Keratinocyte (primary cell): Measurements from ENCODE around the gene GSDMA. TPM values are rescaled to one million over a fixed set of nuclear protein-coding genes. Genes with fewer than 3 reads are reported as not detected.

Source experiments
- DNase-seq: peaks from one replicate; pipeline ENCODE4 v3.0.0-alpha.2; 2011; ENCODE audit warnings: low read depth, missing footprints, low spot score
- FAIRE-seq: peaks from 2 replicates; lab custom pipeline; 2011; peaks lifted over from hg19 to GRCh38; lab: Jason Lieb, UNC
- H2AFZ ChIP-seq: 2 replicates; pipeline ENCODE4 v1.6.0; 2012; ENCODE audit warnings: low read length, control low read depth, inconsistent platforms; ENCODE audit not compliant: control insufficient read depth
- H3K27ac ChIP-seq: 2 replicates; pipeline ENCODE4 v1.5.1; 2011; ENCODE audit warnings: low read length; ENCODE audit not compliant: control insufficient read depth, insufficient read depth
- H3K27me3 ChIP-seq: 3 replicates; pipeline ENCODE4 v1.6.0; 2011; ENCODE audit warnings: low read length; ENCODE audit not compliant: control insufficient read depth, insufficient read depth; ENCODE audit errors: extremely low read depth
- H3K36me3 ChIP-seq, 2 experiments: 2 replicates in 1 of 2; 3 replicates in 1 of 2; pipeline ENCODE4 v1.5.1; 2011; ENCODE audit warnings: low read length in 2 of 2, mild to moderate bottlenecking in 1 of 2; ENCODE audit not compliant: control insufficient read depth in 2 of 2, insufficient read depth in 2 of 2; ENCODE audit errors: extremely low read depth in 1 of 2
- H3K4me1 ChIP-seq: 3 replicates; pipeline ENCODE4 v1.5.1; 2011; ENCODE audit warnings: low read length; ENCODE audit not compliant: control insufficient read depth, insufficient read depth; ENCODE audit errors: extremely low read depth
- H3K4me2 ChIP-seq: 3 replicates; pipeline ENCODE4 v1.6.0; 2011; ENCODE audit warnings: low read depth, low read length; ENCODE audit not compliant: control insufficient read depth, insufficient read depth; ENCODE audit errors: extremely low read depth
- H3K4me3 ChIP-seq, 3 experiments: fragments of 200-600 bp in 1 of 3; sonication (generic) in 1 of 3; 2 replicates in 2 of 3; 3 replicates in 1 of 3; pipeline ENCODE4 v1.5.1; 2011 to 2016; ENCODE audit warnings: low read length in 3 of 3, mild to moderate bottlenecking in 3 of 3, control low read depth in 2 of 3, inconsistent platforms in 1 of 3, low read depth in 1 of 3, mixed read lengths in 1 of 3, mixed run types in 1 of 3, moderate library complexity in 1 of 3; ENCODE audit not compliant: control insufficient read depth in 2 of 3, insufficient read depth in 2 of 3; ENCODE audit errors: extremely low read depth in 1 of 3
- H3K79me2 ChIP-seq: 2 replicates; pipeline ENCODE4 v1.6.0; 2012; ENCODE audit warnings: low read length; ENCODE audit not compliant: control insufficient read depth, insufficient read depth
- H3K9ac ChIP-seq: 3 replicates; pipeline ENCODE4 v1.6.0; 2011; ENCODE audit warnings: low read length; ENCODE audit not compliant: control insufficient read depth, insufficient read depth; ENCODE audit errors: extremely low read depth
- H3K9me1 ChIP-seq: 3 replicates; pipeline ENCODE4 v1.6.0; 2011; ENCODE audit warnings: low read length; ENCODE audit not compliant: control insufficient read depth, insufficient read depth; ENCODE audit errors: extremely low read depth
- H3K9me3 ChIP-seq: 2 replicates; pipeline ENCODE4 v1.5.1; 2012; ENCODE audit warnings: low read depth, low read length; ENCODE audit not compliant: control insufficient read depth
- H4K20me1 ChIP-seq: 3 replicates; pipeline ENCODE4 v1.6.0; 2011; ENCODE audit warnings: low read length; ENCODE audit not compliant: control insufficient read depth, insufficient read depth; ENCODE audit errors: extremely low read depth
- EZH2 ChIP-seq: IDR thresholded peaks from one replicate; pipeline ENCODE4 v1.6.1; 2012; ENCODE audit warnings: inconsistent platforms, mild to moderate bottlenecking, low read length, moderate library complexity
- dilution Hi-C: fragments of 300-500 bp; cut with MboI; formaldehyde crosslinking; loops from one replicate; pipeline ENCODE4 v1.7.0; 2020; ENCODE audit warnings: low sequenced_read_pairs; ENCODE audit not compliant: extremely low pct_ligation_motif_present
- polyA plus RNA-seq, 5 experiments: library from polyadenylated mRNA; depleted of rRNA in 3 of 5; stranded (reverse) in 3 of 5; stranded (forward) in 1 of 5; unstranded in 1 of 5; fragments of >200 nt; gene quantifications; 1 replicate in 1 of 5; 2 replicates in 3 of 5; 3 replicates in 1 of 5; pipeline versions ENCODE4 v1.2.1 to v1.2.3, GENCODE V29; 2011 to 2012; ENCODE audit warnings: missing spikeins in 2 of 5, low read depth in 1 of 5, low replicate concordance in 1 of 5
- TF ChIP-seq, protein P1 (sequence below), 3 experiments: IDR thresholded peaks in 1 of 3; conservative IDR thresholded peaks in 1 of 3; optimal IDR thresholded peaks in 1 of 3; 2 replicates in 2 of 3; 3 replicates in 1 of 3; pipeline versions ENCODE3 to v1.5.1; 2011; ENCODE audit warnings: low read length in 3 of 3, mild to moderate bottlenecking in 3 of 3, moderate library complexity in 2 of 3, control low read depth in 1 of 3, inconsistent platforms in 1 of 3; ENCODE audit not compliant: insufficient read depth in 2 of 3; ENCODE audit errors: extremely low read depth in 1 of 3

GSDMA gene
- polyA plus RNA-seq, 1 donor (not counting 4 experiments of a cell fraction or from before 2014, with no cell fraction given), result 5.0 TPM

DNA sequence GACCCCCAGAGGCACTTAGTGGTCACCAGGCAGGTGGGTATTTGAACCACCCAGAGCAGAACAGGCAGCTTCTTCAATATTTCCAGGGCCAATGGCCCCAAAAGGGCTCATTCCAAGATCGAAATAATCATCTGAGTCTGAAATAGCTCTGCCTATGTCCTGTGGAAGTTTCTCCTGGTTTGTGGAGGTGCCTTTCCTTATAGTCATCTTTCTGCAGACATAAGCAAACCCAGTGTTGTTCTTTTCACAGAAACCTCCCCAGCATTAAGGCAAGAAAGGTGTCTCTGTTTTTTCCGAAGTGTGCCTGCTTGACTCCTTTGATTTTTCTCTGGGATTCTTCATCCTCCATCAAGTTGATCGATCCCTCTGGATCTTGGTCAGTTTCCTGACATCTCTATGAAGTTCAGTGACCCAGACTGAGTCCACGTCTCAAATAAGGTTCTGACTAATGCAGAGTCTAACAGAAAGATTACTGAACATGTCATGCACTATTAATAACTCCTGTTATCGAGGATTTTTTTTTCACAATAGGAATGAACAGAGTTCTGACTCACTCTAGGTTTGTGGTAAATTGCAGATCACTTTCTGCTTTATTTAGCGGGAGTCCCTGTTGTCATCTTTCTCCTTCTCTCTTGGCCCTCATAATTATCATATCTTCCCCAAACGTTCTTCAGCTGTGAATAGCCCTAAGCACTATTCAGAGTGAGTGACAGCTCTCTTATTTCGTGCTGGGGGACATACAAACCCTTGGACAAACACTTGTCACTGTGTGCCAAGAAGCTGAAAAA lies 33.8 kb upstream of the GSDMA start:
- Histone ChIP-seq H3K9ac (peak overlapping the region; percentile 16), H3K27me3 (no peaks in the 10 kb centered on the region)

DNA sequence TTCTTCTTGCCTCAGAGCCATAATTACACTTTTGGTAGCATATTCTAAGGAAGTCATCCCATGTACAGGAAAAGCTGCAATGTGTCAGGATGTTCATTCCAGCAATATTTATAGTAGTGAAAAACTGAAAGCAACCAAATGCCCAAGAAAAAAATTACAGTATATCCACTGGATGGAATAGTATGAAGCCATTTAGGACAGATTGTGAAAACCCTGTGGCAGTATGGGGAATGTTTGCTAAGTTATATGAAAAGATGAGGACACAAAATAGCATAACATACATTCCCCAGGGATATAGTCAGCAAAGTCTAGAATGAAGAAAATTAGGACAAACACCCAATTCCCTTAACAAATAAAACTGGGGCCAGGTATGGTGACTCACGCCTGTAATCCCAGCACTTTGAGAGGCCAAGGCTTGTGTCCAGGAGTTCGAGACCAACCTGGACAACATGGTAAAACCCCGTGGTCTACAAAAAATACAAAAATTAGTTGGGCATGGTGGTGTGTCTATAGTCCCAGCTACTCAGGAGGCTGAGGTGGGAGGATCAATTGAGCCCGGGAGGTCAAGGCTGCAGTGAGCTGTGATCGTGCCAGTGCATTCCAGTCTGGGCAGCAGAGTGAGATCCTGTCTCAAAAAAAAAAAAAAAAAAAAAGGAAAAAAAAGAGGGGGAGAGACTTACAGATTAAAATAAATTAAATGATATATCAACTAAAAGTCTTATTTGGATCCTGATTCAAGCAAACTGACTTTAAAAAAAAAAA lies 33.0 kb upstream of the GSDMA start:
- H3K4me1 ChIP-seq, result peaks cover 37% of the 10 kb centered on the region
- TF ChIP-seq, protein P1, sequence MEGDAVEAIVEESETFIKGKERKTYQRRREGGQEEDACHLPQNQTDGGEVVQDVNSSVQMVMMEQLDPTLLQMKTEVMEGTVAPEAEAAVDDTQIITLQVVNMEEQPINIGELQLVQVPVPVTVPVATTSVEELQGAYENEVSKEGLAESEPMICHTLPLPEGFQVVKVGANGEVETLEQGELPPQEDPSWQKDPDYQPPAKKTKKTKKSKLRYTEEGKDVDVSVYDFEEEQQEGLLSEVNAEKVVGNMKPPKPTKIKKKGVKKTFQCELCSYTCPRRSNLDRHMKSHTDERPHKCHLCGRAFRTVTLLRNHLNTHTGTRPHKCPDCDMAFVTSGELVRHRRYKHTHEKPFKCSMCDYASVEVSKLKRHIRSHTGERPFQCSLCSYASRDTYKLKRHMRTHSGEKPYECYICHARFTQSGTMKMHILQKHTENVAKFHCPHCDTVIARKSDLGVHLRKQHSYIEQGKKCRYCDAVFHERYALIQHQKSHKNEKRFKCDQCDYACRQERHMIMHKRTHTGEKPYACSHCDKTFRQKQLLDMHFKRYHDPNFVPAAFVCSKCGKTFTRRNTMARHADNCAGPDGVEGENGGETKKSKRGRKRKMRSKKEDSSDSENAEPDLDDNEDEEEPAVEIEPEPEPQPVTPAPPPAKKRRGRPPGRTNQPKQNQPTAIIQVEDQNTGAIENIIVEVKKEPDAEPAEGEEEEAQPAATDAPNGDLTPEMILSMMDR (optimal IDR thresholded peaks at IDR 0.05 in 1 of 3, IDR thresholded peaks at IDR 0.05 in 1 of 3, conservative IDR thresholded peaks at IDR 0.05 in 1 of 3; ENCODE audit: extremely low read depth in 1 of 3, insufficient read depth in 2 of 3, low read length in 3 of 3), result no peak
- no peaks in the 10 kb centered on the region for H3K27me3 ChIP-seq
- no peak overlapping the region for H2AFZ ChIP-seq
- no peak overlapping the region for H3K4me3 ChIP-seq
- peaks cover 6% of the 10 kb centered on the region for H3K9me1 ChIP-seq
- no peaks in the 10 kb centered on the region for H3K9me3 ChIP-seq
- H3K36me3 ChIP-seq, result no peaks in the 10 kb centered on the region
- dilution Hi-C loops, result no loop called here
- peaks cover 18% of the 10 kb centered on the region for H3K79me2 ChIP-seq
- H3K27ac ChIP-seq, result peak overlapping the region; percentile 58
- DNase-seq (no peak), FAIRE-seq (no peak)
- H3K4me2 ChIP-seq, result peak overlapping the region; percentile 53
- peak overlapping the region; percentile 3 for H3K9ac ChIP-seq
- peaks cover 3% of the 10 kb centered on the region for H4K20me1 ChIP-seq

More for the DNA sequence above, 33.8 kb upstream of the GSDMA start:
- TF ChIP-seq EZH2, result no peak
- TF ChIP-seq, protein P1 (optimal IDR thresholded peaks at IDR 0.05 in 1 of 3, IDR thresholded peaks at IDR 0.05 in 1 of 3, conservative IDR thresholded peaks at IDR 0.05 in 1 of 3; ENCODE audit: extremely low read depth in 1 of 3, insufficient read depth in 2 of 3, low read length in 3 of 3), result no peak
- dilution Hi-C loops, result no loop called here
- peak overlapping the region; percentile 58 for H3K27ac ChIP-seq
- DNase-seq (no peak), FAIRE-seq (peak; percentile 88)
- H3K4me2 ChIP-seq, result peak overlapping the region; percentile 63
- peaks cover 23% of the 10 kb centered on the region for H3K79me2 ChIP-seq
- peaks cover 4% of the 10 kb centered on the region for H4K20me1 ChIP-seq
- peaks cover 0 to under 1% of the 10 kb centered on the region in 2 experiments for H3K36me3 ChIP-seq
- peaks cover 40% of the 10 kb centered on the region for H3K4me1 ChIP-seq
- H3K9me1 ChIP-seq, result peaks cover 6% of the 10 kb centered on the region
- H2AFZ ChIP-seq, result no peak overlapping the region
- H3K9me3 ChIP-seq, result no peaks in the 10 kb centered on the region
- no peak overlapping the region for H3K4me3 ChIP-seq
